ENCODE data around the gene ATP11A.

DNA sequence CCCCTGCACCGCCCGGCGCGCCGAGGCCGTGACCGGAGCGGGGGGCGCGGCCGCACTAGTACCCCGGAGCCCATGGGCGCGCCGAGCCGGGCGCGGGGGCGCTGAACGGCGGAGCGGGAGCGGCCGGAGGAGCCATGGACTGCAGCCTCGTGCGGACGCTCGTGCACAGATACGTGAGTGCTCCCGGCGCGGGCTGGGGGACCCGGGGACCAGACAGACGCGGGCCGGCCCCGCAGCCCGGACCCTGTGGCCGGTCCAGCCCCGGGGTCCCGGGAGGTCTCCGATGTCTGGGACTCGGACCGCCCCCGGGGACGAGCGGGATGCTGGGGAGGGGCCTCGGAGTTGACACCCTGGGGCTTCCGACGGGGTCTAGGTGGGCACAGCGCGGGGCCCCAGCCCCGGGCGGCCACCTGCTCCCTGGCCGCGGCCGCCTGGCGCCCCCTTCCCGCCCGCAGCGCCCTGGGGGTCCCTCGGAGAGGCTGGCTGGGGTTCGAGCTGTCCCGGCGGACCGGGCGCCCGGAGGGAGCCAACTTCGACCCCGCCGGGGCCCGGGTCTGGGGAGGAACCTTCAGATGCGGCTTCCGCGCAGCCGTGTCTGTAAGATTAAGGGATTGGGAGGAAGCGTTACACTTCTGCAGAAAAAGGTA lies 568 bp downstream of the ATP11A start:
- TF ChIP-seq, protein P1, sequence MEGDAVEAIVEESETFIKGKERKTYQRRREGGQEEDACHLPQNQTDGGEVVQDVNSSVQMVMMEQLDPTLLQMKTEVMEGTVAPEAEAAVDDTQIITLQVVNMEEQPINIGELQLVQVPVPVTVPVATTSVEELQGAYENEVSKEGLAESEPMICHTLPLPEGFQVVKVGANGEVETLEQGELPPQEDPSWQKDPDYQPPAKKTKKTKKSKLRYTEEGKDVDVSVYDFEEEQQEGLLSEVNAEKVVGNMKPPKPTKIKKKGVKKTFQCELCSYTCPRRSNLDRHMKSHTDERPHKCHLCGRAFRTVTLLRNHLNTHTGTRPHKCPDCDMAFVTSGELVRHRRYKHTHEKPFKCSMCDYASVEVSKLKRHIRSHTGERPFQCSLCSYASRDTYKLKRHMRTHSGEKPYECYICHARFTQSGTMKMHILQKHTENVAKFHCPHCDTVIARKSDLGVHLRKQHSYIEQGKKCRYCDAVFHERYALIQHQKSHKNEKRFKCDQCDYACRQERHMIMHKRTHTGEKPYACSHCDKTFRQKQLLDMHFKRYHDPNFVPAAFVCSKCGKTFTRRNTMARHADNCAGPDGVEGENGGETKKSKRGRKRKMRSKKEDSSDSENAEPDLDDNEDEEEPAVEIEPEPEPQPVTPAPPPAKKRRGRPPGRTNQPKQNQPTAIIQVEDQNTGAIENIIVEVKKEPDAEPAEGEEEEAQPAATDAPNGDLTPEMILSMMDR (conservative IDR thresholded peaks at IDR 0.05; ENCODE audit: low read depth, low read length), result no peak
- TF ChIP-seq EZH2 (IDR thresholded peaks at IDR 0.05; ENCODE audit: borderline replicate concordance, low read depth, low read length, poor library complexity, severe bottlenecking), result peak; percentile 75
